ENCODE data around the gene RHOB. TPM values are rescaled to one million over a fixed set of nuclear protein-coding genes. Genes with fewer than 3 reads are reported as not detected.
A peak's percentile ranks its signal among the peaks of the same experiment; 100 is the strongest.
"Not testable (repeated sequence)": the region's sequence is repeated elsewhere in the genome, so short reads cannot be mapped to it uniquely, and the experiment has no call there.

RHOB gene
- total RNA-seq, 2 donors from 2014 or later = 376 to 784 TPM

- ATAC-seq = no peak
- intact Hi-C loops (cut with DNase I) = no loop called here
- no peaks in the 10 kb centered on the region for H3K4me1 ChIP-seq
- no peak overlapping the region for H3K27ac ChIP-seq
- TF ChIP-seq POLR2A (IDR thresholded peaks at IDR 0.05) = no peak
- TF ChIP-seq, protein P1, sequence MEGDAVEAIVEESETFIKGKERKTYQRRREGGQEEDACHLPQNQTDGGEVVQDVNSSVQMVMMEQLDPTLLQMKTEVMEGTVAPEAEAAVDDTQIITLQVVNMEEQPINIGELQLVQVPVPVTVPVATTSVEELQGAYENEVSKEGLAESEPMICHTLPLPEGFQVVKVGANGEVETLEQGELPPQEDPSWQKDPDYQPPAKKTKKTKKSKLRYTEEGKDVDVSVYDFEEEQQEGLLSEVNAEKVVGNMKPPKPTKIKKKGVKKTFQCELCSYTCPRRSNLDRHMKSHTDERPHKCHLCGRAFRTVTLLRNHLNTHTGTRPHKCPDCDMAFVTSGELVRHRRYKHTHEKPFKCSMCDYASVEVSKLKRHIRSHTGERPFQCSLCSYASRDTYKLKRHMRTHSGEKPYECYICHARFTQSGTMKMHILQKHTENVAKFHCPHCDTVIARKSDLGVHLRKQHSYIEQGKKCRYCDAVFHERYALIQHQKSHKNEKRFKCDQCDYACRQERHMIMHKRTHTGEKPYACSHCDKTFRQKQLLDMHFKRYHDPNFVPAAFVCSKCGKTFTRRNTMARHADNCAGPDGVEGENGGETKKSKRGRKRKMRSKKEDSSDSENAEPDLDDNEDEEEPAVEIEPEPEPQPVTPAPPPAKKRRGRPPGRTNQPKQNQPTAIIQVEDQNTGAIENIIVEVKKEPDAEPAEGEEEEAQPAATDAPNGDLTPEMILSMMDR (IDR thresholded peaks at IDR 0.05) = no peak
- H3K36me3 ChIP-seq (replicated peaks in 1 of 2; ENCODE audit: insufficient read depth in 1 of 2, low read depth in 2 of 2) = no peaks in the 10 kb centered on the region
- H3K4me3 ChIP-seq = no peak overlapping the region
- no peak for DNase-seq
- H3K9me3 ChIP-seq = no peaks in the 10 kb centered on the region
- 68 to 83% methylated on average over 5 of the region's 5 CpGs for WGBS, 2 donors
- no peaks in the 10 kb centered on the region for H3K27me3 ChIP-seq
Observed at GRCh38 chr2:20410556-20411277, 36.2 kb upstream of the RHOB start.

GRCh38 chr2:20411361-20411894 lies 35.4 kb upstream of the RHOB start:
- no peaks in the 10 kb centered on the region for H3K9me3 ChIP-seq
- TF ChIP-seq, protein P1 (IDR thresholded peaks at IDR 0.05) = peak; percentile 63 to 91 (median 87)
- no peak for TF ChIP-seq POLR2A (IDR thresholded peaks at IDR 0.05)
- no peaks in the 10 kb centered on the region for H3K36me3 ChIP-seq (replicated peaks in 1 of 2; ENCODE audit: insufficient read depth in 1 of 2, low read depth in 2 of 2)
- H3K27me3 ChIP-seq = no peaks in the 10 kb centered on the region
- H3K4me1 ChIP-seq = no peaks in the 10 kb centered on the region
- no peak overlapping the region for H3K27ac ChIP-seq
- no peak overlapping the region for H3K4me3 ChIP-seq
- 11 to 19% methylated on average over 3 of the region's 3 CpGs for WGBS, 2 donors
- intact Hi-C loops (cut with DNase I) = no loop called here
- DNase-seq = peak; percentile 89 to 93 (median 90)
- peak; percentile 99 for ATAC-seq

DNA sequence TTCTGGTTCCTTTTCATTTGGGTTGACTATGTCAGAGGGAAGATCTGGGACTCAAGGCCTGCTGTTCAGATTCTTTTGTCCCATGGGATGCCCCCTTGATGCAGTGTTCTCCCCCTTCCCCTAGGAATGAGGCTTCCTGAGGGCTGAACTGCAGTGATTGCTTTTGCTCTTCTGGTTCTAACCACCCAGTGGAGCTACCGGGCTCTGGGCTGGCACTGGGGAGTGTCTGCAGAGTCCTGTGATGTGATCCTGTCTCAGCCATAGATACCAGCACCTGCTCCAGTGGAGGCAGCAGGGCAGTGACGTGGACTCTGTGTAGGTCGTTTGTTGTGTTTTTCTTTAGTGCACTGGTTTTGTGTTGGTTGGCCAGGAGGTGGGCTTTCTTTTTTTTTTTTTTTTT lies 32.1 kb upstream of the RHOB start:
- no peak for TF ChIP-seq POLR2A (IDR thresholded peaks at IDR 0.05)
- TF ChIP-seq, protein P1 (IDR thresholded peaks at IDR 0.05) = no peak
- intact Hi-C loops (cut with DNase I) = no loop called here
- ATAC-seq (no peak), DNase-seq (no peak)
- no peaks in the 10 kb centered on the region for H3K36me3 ChIP-seq (replicated peaks in 1 of 2; ENCODE audit: insufficient read depth in 1 of 2, low read depth in 2 of 2)
- H3K4me3 ChIP-seq = no peak overlapping the region
- H3K27ac ChIP-seq = no peak overlapping the region
- WGBS, 2 donors = 66 to 72% methylated on average over 2 to 3 of the region's 3 CpGs
- H3K4me1 ChIP-seq = peaks cover 6% of the 10 kb centered on the region
- H3K27me3 ChIP-seq = no peaks in the 10 kb centered on the region
- H3K9me3 ChIP-seq = no peaks in the 10 kb centered on the region

DNA sequence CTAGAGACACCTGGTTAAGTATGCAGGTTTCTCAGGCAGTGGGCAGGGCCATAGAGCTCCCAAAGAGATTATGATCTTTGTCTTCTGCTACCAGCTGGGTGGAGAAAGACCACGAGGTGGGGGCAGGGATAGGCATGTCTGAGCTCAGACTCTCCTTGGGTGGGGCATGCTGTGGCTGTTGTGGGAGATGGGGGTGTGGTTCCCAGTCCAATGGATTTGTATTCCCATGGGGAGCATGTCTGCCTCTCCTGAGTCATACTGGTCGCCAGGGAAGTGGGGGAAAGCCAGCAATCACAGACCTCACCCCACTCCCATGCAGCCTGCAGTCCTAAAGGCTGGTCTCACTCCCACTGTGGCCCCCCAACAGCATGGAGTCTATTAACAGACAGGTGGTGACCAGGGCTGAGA lies 31.4 kb upstream of the RHOB start:
- H3K27me3 ChIP-seq = no peaks in the 10 kb centered on the region
- H3K36me3 ChIP-seq (replicated peaks in 1 of 2; ENCODE audit: insufficient read depth in 1 of 2, low read depth in 2 of 2) = no peaks in the 10 kb centered on the region
- peaks cover 6% of the 10 kb centered on the region for H3K4me1 ChIP-seq
- no peak overlapping the region for H3K4me3 ChIP-seq
- no peaks in the 10 kb centered on the region for H3K9me3 ChIP-seq
- TF ChIP-seq, protein P1 (IDR thresholded peaks at IDR 0.05) = no peak
- no peak for TF ChIP-seq POLR2A (IDR thresholded peaks at IDR 0.05)
- intact Hi-C loops (cut with DNase I) = no loop called here
- no peak for DNase-seq
- H3K27ac ChIP-seq = no peak overlapping the region
- WGBS, 2 donors = 33 to 43% methylated on average over 1 to 2 of the region's 2 CpGs
- ATAC-seq = no peak

GRCh38 chr2:20416723-20417122 lies 30.2 kb upstream of the RHOB start:
- Histone ChIP-seq H3K4me1 (peaks cover 18% of the 10 kb centered on the region), H3K36me3 (replicated peaks in 1 of 2; ENCODE audit: insufficient read depth in 1 of 2, low read depth in 2 of 2) (no peaks in the 10 kb centered on the region), H3K9me3 (no peaks in the 10 kb centered on the region), H3K27me3 (no peaks in the 10 kb centered on the region), H3K27ac (no peak overlapping the region), H3K4me3 (no peak overlapping the region)
- DNase-seq (no peak), ATAC-seq (no peak)
- intact Hi-C loops (cut with DNase I) = no loop called here
- WGBS, 2 donors = 69 to 83% methylated on average over 1 of the region's 1 CpG
- no peak for TF ChIP-seq POLR2A (IDR thresholded peaks at IDR 0.05)
- TF ChIP-seq, protein P1 (IDR thresholded peaks at IDR 0.05) = no peak

- ATAC-seq, DNase-seq: not testable (repeated sequence)
Observed at GRCh38 chr2:20417230-20417821, 29.5 kb upstream of the RHOB start.

More at GRCh38 chr2:20417230-20417821, 29.5 kb upstream of the RHOB start:
- intact Hi-C loops (cut with DNase I); H3K9me3 ChIP-seq; H3K36me3 ChIP-seq (replicated peaks in 1 of 2; ENCODE audit: insufficient read depth in 1 of 2, low read depth in 2 of 2); H3K4me3 ChIP-seq; H3K27me3 ChIP-seq; H3K27ac ChIP-seq: not testable (repeated sequence)
- peaks cover 24% of the 10 kb centered on the region for H3K4me1 ChIP-seq
- WGBS, 2 donors = 75 to 79% methylated on average over 5 of the region's 5 CpGs

All from body of pancreas (tissue), 4 donors.